Sigmoid colon (tissue), 7 donors: ENCODE data around the gene WDR93. TPM values are rescaled to one million over a fixed set of nuclear protein-coding genes. Genes with fewer than 3 reads are reported as not detected.

ENCODE experiments used
- DNase-seq: peaks from one replicate; pipeline ENCODE4 v3.0.0-alpha.2; 2019
- H3K27ac ChIP-seq, 4 donors: fragments of 200-600 bp; sonication (generic); one replicate each; pipeline ENCODE4 v1.5.1; 2016 to 2019; ENCODE audit warnings: mild to moderate bottlenecking in 1 of 4
- H3K27me3 ChIP-seq, 3 donors: fragments of 200-600 bp; sonication (generic); one replicate each; pipeline ENCODE4 v1.5.1; 2019; ENCODE audit warnings: mild to moderate bottlenecking in 1 of 3
- H3K36me3 ChIP-seq, 4 donors: fragments of 200-600 bp; sonication (generic); one replicate each; pipeline ENCODE4 v1.5.1; 2016 to 2019
- H3K4me1 ChIP-seq, 4 donors: fragments of 200-600 bp; sonication (generic); one replicate each; pipeline ENCODE4 v1.5.1; 2017 to 2019
- H3K4me3 ChIP-seq, 4 donors: fragments of 200-600 bp; sonication (generic); one replicate each; pipeline ENCODE4 v1.5.1; 2017 to 2019; ENCODE audit warnings: mild to moderate bottlenecking in 2 of 4, moderate library complexity in 1 of 4
- H3K9me3 ChIP-seq, 4 donors: fragments of 200-600 bp in 3 of 4; sonication (generic) in 3 of 4; one replicate each; pipeline versions ENCODE4 v1.5.1 to v1.6.1; 2013 to 2019
- CTCF ChIP-seq, 4 experiments: fragments of 450-650 bp in 3 of 4; fragments of 200-600 bp in 1 of 4; IDR thresholded peaks; one replicate each; pipeline ENCODE4 v1.5.1; 2016 to 2019; ENCODE audit warnings: antibody characterized with exemption in 4 of 4, mild to moderate bottlenecking in 3 of 4, moderate library complexity in 2 of 4
- EP300 ChIP-seq, 4 donors: sonication (generic); formaldehyde crosslinking; IDR thresholded peaks; one replicate each; pipeline ENCODE4 v1.6.1; 2017; ENCODE audit warnings: antibody characterized with exemption in 4 of 4
- POLR2A ChIP-seq, 2 donors: fragments of 450-650 bp; IDR thresholded peaks; one replicate each; pipeline ENCODE4 v1.6.1; 2016; ENCODE audit warnings: antibody characterized with exemption in 2 of 2, mild to moderate bottlenecking in 2 of 2, moderate library complexity in 2 of 2
- POLR2AphosphoS5 ChIP-seq, 4 donors: sonication (generic); formaldehyde crosslinking; IDR thresholded peaks; one replicate each; pipeline ENCODE4 v1.6.1; 2017; ENCODE audit warnings: antibody characterized with exemption in 4 of 4
- WGBS, 2 donors: extraction: QIAGEN DNeasy Blood & Tissue Kit; methylation state at CpG; one replicate each; pipeline ENCODE4 v1.1.7; 2013; 5-methylcytosine and 5-hydroxymethylcytosine counted together
- intact Hi-C: fragments of 100-400 bp; cut with DNase I; formaldehyde crosslinking; loops from one replicate; pipeline ENCODE4 v1.15.1; 2023
- polyA plus RNA-seq, 3 donors: library from polyadenylated mRNA; stranded (reverse); fragments of 200-250 nt; gene quantifications; one replicate each; pipeline ENCODE4 v1.2.3, GENCODE V29; 2013
- total RNA-seq, 4 donors: library from RNA; depleted of rRNA; stranded (reverse); fragments of >200 nt; gene quantifications; one replicate each; pipeline ENCODE4 v1.1.0, GENCODE V29; 2016
- donor health status: healthy with polysubstance abuse.
- donor health status: Bipolar disorder and iron deficiency.
- donor health status: healthy.

Gene WDR93
- total and polyA plus RNA-seq, 7 donors = 0.04 to 1.1 TPM; not detected in 5

GRCh38 chr15:89750560-89751542, 60.2 kb downstream of the WDR93 start, which contains the start of gene MESP1:
MESP1 (minus strand) TSS chr15:89751249; CDS start chr15:89751231, 18 bp downstream.
- H3K27ac ChIP-seq = peak within 1 kb of the TSS; percentile 71 to 86 (median 75)
- no peaks in the 10 kb centered on the region for H3K9me3 ChIP-seq
- intact Hi-C loops = loop anchor here (2.0 kb wide), 1 partner anchor 104 kb away; no protein-coding TSS in a partner anchor
- DNase-seq = peak; percentile 96
- peaks cover 0 to 3% (median 0%) of the 10 kb centered on the region in 3 donors for H3K27me3 ChIP-seq
- H3K4me1 ChIP-seq = peaks cover 0 to 36% (median 33%) of the 10 kb centered on the region in 4 donors
- 2 to 3% methylated on average over 114 of the region's 114 CpGs for WGBS, 2 donors
- no peak for TF ChIP-seq EP300 (IDR thresholded peaks at IDR 0.05)
- peak; percentile 62 to 89 (median 82) for TF ChIP-seq CTCF (IDR thresholded peaks at IDR 0.05)
- TF ChIP-seq POLR2AphosphoS5 (IDR thresholded peaks at IDR 0.05) = peak; percentile 64 to 85 (median 74)
- peak within 1 kb of the TSS; percentile 44 to 84 (median 62) for H3K4me3 ChIP-seq
- no peaks in the 10 kb centered on the region for H3K36me3 ChIP-seq

- WGBS, 2 donors = 70 to 84% methylated on average over 5 of the region's 5 CpGs
- peaks cover 0 to 36% (median 33%) of the 10 kb centered on the region in 4 donors for H3K4me1 ChIP-seq
- intact Hi-C loops = loop anchor here (2.0 kb wide), 1 partner anchor 105 kb away; no protein-coding TSS in a partner anchor
- no peak for DNase-seq
- no peak overlapping the region for H3K4me3 ChIP-seq
- no peak overlapping the region for H3K27ac ChIP-seq
- H3K36me3 ChIP-seq = no peaks in the 10 kb centered on the region
- no peaks in the 10 kb centered on the region for H3K9me3 ChIP-seq
- H3K27me3 ChIP-seq = no peaks in the 10 kb centered on the region
- TF ChIP-seq CTCF (IDR thresholded peaks at IDR 0.05) (no peak), EP300 (IDR thresholded peaks at IDR 0.05) (no peak), POLR2AphosphoS5 (IDR thresholded peaks at IDR 0.05) (no peak), POLR2A (IDR thresholded peaks at IDR 0.05) (no peak)
Observed at GRCh38 chr15:89751748-89752147, 61.1 kb downstream of the WDR93 start.

DNA sequence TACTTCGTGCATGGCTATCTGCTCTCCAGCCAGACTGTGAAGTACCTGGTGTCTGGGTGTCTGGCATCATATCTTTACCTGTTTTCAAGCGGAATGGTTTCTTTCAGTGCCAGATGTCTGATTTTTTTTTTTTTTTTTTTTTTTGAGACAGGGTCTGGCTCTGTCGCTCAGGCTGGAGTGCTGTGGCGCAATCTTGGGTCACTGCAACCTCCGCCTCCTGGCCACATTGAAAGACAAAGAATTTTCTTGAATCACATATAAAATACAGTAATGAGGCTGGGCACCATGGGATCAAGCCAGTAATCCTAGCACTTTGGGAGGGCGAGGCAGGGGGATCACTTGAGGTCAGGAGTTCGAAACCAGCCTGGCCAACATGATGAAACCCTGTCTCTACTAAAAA, 63.2 kb downstream of the WDR93 start:
- no peak overlapping the region for H3K27ac ChIP-seq
- H3K27me3 ChIP-seq = no peaks in the 10 kb centered on the region
- no peak overlapping the region for H3K4me3 ChIP-seq
- H3K9me3 ChIP-seq = no peaks in the 10 kb centered on the region
- intact Hi-C loops = no loop called here
- TF ChIP-seq EP300 (IDR thresholded peaks at IDR 0.05) = no peak
- no peak for TF ChIP-seq POLR2AphosphoS5 (IDR thresholded peaks at IDR 0.05)
- no peak for TF ChIP-seq CTCF (IDR thresholded peaks at IDR 0.05)
- no peak for TF ChIP-seq POLR2A (IDR thresholded peaks at IDR 0.05)
- no peaks in the 10 kb centered on the region for H3K36me3 ChIP-seq
- WGBS, 2 donors = 82 to 83% methylated on average over 7 of the region's 7 CpGs
- peaks cover 0 to 25% (median 22%) of the 10 kb centered on the region in 4 donors for H3K4me1 ChIP-seq
- DNase-seq = no peak

DNA sequence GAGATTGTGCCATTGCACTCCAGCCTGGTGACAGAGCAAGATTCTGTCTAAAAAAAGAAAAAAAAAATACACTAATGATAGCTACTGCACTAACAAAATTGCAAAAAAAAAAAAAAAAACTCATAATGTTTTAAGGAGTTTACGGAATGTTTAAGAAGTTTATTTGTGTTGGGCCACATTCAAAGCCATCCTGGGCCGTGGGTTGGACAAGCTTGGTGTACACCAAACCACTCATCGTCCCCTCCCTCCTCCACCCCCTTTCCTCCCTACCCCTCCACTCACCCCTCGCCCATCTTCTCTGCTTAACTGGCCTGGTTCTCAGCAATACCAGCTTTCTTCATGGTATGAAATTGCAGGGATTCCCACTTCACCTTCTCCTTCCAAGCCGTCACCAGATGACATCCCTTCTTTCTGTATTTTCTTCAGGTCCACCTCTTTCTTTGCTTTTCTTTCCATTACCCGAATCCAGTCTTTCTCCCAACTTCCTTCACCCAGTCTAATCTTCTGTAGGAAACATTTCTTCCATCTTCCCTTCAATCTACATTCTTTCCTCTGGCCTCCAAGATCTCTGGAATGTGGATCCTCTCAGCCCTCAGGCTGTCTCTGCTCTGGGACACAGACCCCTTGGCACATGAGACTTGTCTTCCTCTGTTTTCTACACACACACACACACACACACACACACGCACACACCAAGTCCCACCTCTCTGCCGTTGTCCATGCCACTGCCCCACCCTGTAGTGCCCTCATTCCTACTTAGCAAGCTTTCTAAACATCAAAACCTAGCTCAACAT, 63.9 kb downstream of the WDR93 start:
- no peak for DNase-seq
- TF ChIP-seq POLR2AphosphoS5 (IDR thresholded peaks at IDR 0.05) (no peak), CTCF (IDR thresholded peaks at IDR 0.05) (no peak), EP300 (IDR thresholded peaks at IDR 0.05) (no peak), POLR2A (IDR thresholded peaks at IDR 0.05) (no peak)
- Histone ChIP-seq H3K4me1 (peaks cover 0 to 18% (median 15%) of the 10 kb centered on the region in 4 donors), H3K36me3 (no peaks in the 10 kb centered on the region), H3K9me3 (no peaks in the 10 kb centered on the region), H3K27ac (no peak overlapping the region), H3K4me3 (no peak overlapping the region), H3K27me3 (no peaks in the 10 kb centered on the region)
- intact Hi-C loops = no loop called here
- WGBS, 2 donors = 72% methylated on average over 8 of the region's 8 CpGs
